Stomach (tissue), 9 donors: ENCODE data around the gene NR3C1. TPM values are rescaled to one million over a fixed set of nuclear protein-coding genes. Genes with fewer than 3 reads are reported as not detected.

Experiments
- DNase-seq, 2 donors: peaks; one replicate each; pipeline versions ENCODE4 v3.0.0 to v3.0.0-alpha.2; 2013 to 2019
- H3K27ac ChIP-seq, 5 donors: fragments of 200-600 bp in 4 of 5; sonication (generic) in 4 of 5; one replicate each; pipeline ENCODE4 v1.5.1; 2013 to 2019; ENCODE audit warnings: mild to moderate bottlenecking in 1 of 5, moderate library complexity in 1 of 5
- H3K27me3 ChIP-seq, 3 donors: fragments of 200-600 bp; sonication (generic); one replicate each; pipeline ENCODE4 v1.5.1; 2017 to 2019; ENCODE audit warnings: mixed run types in 1 of 3
- H3K36me3 ChIP-seq, 4 donors: fragments of 200-600 bp; sonication (generic); 1 replicate in 3 of 4; 2 replicates in 1 of 4; pipeline ENCODE4 v1.5.1; 2016 to 2019
- H3K4me1 ChIP-seq, 4 donors: fragments of 200-600 bp; sonication (generic); one replicate each; pipeline ENCODE4 v1.5.1; 2016 to 2019
- H3K4me3 ChIP-seq, 4 donors: fragments of 200-600 bp; sonication (generic) in 3 of 4; one replicate each; pipeline ENCODE4 v1.5.1; 2016 to 2019; ENCODE audit warnings: mild to moderate bottlenecking in 1 of 4
- H3K9me3 ChIP-seq, 4 donors: fragments of 200-600 bp; sonication (generic); one replicate each; pipeline ENCODE4 v1.5.1; 2016 to 2019
- EP300 ChIP-seq: sonication (generic); formaldehyde crosslinking; IDR thresholded peaks from one replicate; pipeline ENCODE4 v1.6.1; 2017; ENCODE audit warnings: antibody characterized with exemption
- POLR2A ChIP-seq, 4 donors: fragments of 450-650 bp; IDR thresholded peaks; one replicate each; pipeline ENCODE4 v1.6.1; 2016; ENCODE audit warnings: antibody characterized with exemption in 4 of 4, control low read depth in 2 of 4, mild to moderate bottlenecking in 1 of 4, moderate library complexity in 1 of 4
- POLR2AphosphoS5 ChIP-seq, 3 donors: sonication (generic); formaldehyde crosslinking; IDR thresholded peaks; one replicate each; pipeline ENCODE4 v1.6.1; 2016; ENCODE audit warnings: antibody characterized with exemption in 3 of 3
- WGBS, 5 donors: extraction: QIAGEN DNeasy Blood & Tissue Kit in 3 of 5; methylation state at CpG; one replicate each; pipeline versions ENCODE4 v1.1.5 to v1.1.7; 2013 to 2018; 5-methylcytosine and 5-hydroxymethylcytosine counted together
- intact Hi-C: fragments of 100-400 bp; cut with DNase I; formaldehyde crosslinking; loops from one replicate; pipeline ENCODE4 v1.15.1; 2023; ENCODE audit warnings: low total_unique reads
- polyA plus RNA-seq, 3 donors: library from polyadenylated mRNA; stranded (reverse); fragments of 200-250 nt; gene quantifications; one replicate each; pipeline ENCODE4 v1.2.3, GENCODE V29; 2013
- total RNA-seq, 5 donors: library from RNA; depleted of rRNA; stranded (reverse); fragments of >200 nt; gene quantifications; one replicate each; pipeline versions ENCODE4 v1.1.0 to v1.2.3, GENCODE V29; 2014 to 2016
- TF ChIP-seq, protein P1 (sequence below), 7 experiments: fragments of 450-650 bp in 4 of 7; fragments of 200-600 bp in 3 of 7; sonication (generic) in 3 of 7; IDR thresholded peaks; one replicate each; pipeline ENCODE4 v1.5.1; 2016 to 2019; ENCODE audit warnings: antibody characterized with exemption in 7 of 7, control low read depth in 2 of 7, mild to moderate bottlenecking in 1 of 7
- donor health status: healthy with polysubstance abuse.
- donor health status: Bipolar disorder and iron deficiency.
- donor health status: healthy.

The NR3C1 gene
- total and polyA plus RNA-seq, 8 donors, result 6.4 to 82.8 (median 15.8) TPM

DNA sequence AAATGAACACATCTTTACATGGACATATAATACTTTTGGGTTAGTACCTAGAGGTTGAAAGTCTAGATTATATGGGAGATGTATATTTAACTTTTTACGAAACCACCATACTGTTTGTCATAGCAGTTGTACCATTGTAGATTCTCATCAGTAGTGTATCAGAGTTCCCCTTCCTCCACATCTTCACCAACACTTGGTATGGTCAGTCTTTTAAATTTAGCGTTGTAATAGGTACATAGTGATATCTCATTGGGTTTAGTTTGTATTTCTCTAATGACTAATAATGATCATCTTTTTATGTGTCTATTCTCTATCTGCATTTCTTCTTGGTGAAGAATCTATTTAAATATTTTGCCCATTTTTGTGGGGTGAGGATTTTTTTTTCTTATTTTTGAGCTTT is 137.5 kb downstream of the NR3C1 start:
- 94 to 100% (median 98%) methylated on average over 2 of the region's 2 CpGs for WGBS, 5 donors
- no peak for DNase-seq
- no peak for TF ChIP-seq EP300
- no peak for TF ChIP-seq POLR2A (IDR thresholded peaks at IDR 0.05)
- TF ChIP-seq, protein P1, sequence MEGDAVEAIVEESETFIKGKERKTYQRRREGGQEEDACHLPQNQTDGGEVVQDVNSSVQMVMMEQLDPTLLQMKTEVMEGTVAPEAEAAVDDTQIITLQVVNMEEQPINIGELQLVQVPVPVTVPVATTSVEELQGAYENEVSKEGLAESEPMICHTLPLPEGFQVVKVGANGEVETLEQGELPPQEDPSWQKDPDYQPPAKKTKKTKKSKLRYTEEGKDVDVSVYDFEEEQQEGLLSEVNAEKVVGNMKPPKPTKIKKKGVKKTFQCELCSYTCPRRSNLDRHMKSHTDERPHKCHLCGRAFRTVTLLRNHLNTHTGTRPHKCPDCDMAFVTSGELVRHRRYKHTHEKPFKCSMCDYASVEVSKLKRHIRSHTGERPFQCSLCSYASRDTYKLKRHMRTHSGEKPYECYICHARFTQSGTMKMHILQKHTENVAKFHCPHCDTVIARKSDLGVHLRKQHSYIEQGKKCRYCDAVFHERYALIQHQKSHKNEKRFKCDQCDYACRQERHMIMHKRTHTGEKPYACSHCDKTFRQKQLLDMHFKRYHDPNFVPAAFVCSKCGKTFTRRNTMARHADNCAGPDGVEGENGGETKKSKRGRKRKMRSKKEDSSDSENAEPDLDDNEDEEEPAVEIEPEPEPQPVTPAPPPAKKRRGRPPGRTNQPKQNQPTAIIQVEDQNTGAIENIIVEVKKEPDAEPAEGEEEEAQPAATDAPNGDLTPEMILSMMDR (IDR thresholded peaks at IDR 0.05), result no peak
- no peak for TF ChIP-seq POLR2AphosphoS5 (IDR thresholded peaks at IDR 0.05)
- Histone ChIP-seq H3K4me1 (no peaks in the 10 kb centered on the region), H3K27me3 (no peaks in the 10 kb centered on the region), H3K9me3 (peaks cover 0 to 10% (median 3%) of the 10 kb centered on the region in 4 donors), H3K4me3 (no peak overlapping the region), H3K36me3 (no peaks in the 10 kb centered on the region), H3K27ac (no peak overlapping the region)
- intact Hi-C loops, result no loop called here

DNA sequence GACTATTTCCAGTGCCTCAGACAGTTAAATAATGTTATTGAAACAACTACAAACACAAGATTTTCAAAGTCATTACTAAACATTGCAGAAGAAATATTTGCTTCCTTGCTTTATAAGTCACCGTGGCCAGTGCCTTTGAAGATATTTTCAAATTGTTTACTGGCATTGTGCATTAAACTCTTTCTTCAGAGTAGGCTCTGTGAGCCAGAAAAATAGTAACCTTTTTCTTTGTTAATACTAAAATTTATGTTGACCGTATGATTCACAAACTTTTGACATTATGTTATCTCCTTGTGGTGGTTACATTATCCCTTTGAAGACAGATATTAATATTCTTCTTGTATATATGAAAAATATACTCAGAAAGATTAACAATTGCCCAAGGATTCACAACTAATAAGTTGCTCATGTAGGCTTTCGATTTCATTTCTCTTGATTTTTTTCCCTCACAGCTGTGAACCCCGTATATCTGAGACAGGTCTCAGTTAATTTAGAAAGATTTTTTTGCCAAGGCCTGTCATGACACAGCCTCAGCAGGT is 140.1 kb downstream of the NR3C1 start:
- 57 to 74% (median 70%) methylated on average over 4 of the region's 4 CpGs for WGBS, 5 donors
- intact Hi-C loops, result no loop called here
- no peaks in the 10 kb centered on the region for H3K4me1 ChIP-seq

GRCh38 chr5:143262393-143263174 is 140.9 kb downstream of the NR3C1 start:
- TF ChIP-seq POLR2AphosphoS5 (IDR thresholded peaks at IDR 0.05) (no peak), EP300 (no peak), POLR2A (IDR thresholded peaks at IDR 0.05) (no peak)
- TF ChIP-seq, protein P1 (IDR thresholded peaks at IDR 0.05), result no peak

More for the DNA sequence above, 140.1 kb downstream of the NR3C1 start:
- H3K27me3 ChIP-seq, result no peaks in the 10 kb centered on the region
- H3K9me3 ChIP-seq, result peaks cover 0 to 6% (median 0%) of the 10 kb centered on the region in 4 donors
- TF ChIP-seq EP300 (no peak), POLR2A (IDR thresholded peaks at IDR 0.05) (no peak), POLR2AphosphoS5 (IDR thresholded peaks at IDR 0.05) (no peak)
- TF ChIP-seq, protein P1 (IDR thresholded peaks at IDR 0.05), result no peak
- no peaks in the 10 kb centered on the region for H3K36me3 ChIP-seq
- no peak for DNase-seq
- H3K4me3 ChIP-seq, result no peak overlapping the region
- no peak overlapping the region for H3K27ac ChIP-seq

GRCh38 chr5:143261748-143262392 is 141.6 kb downstream of the NR3C1 start:
- 83 to 89% (median 85%) methylated on average over 7 of the region's 7 CpGs for WGBS, 5 donors
- no peaks in the 10 kb centered on the region for H3K9me3 ChIP-seq
- intact Hi-C loops, result no loop called here

More at GRCh38 chr5:143262393-143263174, 140.9 kb downstream of the NR3C1 start:
- Histone ChIP-seq H3K27me3 (no peaks in the 10 kb centered on the region), H3K9me3 (peaks cover 0 to 2% (median 0%) of the 10 kb centered on the region in 4 donors), H3K4me1 (no peaks in the 10 kb centered on the region), H3K27ac (no peak overlapping the region), H3K4me3 (no peak overlapping the region), H3K36me3 (no peaks in the 10 kb centered on the region)
- 86 to 100% (median 94%) methylated on average over 1 of the region's 1 CpG for WGBS, 5 donors
- intact Hi-C loops, result no loop called here
- no peak for DNase-seq

More at GRCh38 chr5:143261748-143262392, 141.6 kb downstream of the NR3C1 start:
- H3K27ac ChIP-seq, result no peak overlapping the region
- no peaks in the 10 kb centered on the region for H3K4me1 ChIP-seq
- H3K36me3 ChIP-seq, result no peaks in the 10 kb centered on the region
- H3K27me3 ChIP-seq, result no peaks in the 10 kb centered on the region
- no peak overlapping the region for H3K4me3 ChIP-seq
- no peak for DNase-seq
- no peak for TF ChIP-seq EP300
- TF ChIP-seq POLR2AphosphoS5 (IDR thresholded peaks at IDR 0.05), result no peak
- TF ChIP-seq POLR2A (IDR thresholded peaks at IDR 0.05), result no peak
- TF ChIP-seq, protein P1 (IDR thresholded peaks at IDR 0.05), result no peak
